HG03103 (cell line): ENCODE results near the gene TULP4.
"Not testable (repeated sequence)": the region's sequence is repeated elsewhere in the genome, so short reads cannot be mapped to it uniquely, and the experiment has no call there.

Experiments used
- ATAC-seq: cut with Tn5 transposase; IDR thresholded peaks from one replicate; pipeline ENCODE4 v1.9.1; 2021; ENCODE audit warnings: low read depth; ENCODE audit not compliant: unreplicated experiment

The TULP4 gene

GRCh38 chr6:158327211-158327610 is 14.9 kb downstream of the TULP4 start:
- ATAC-seq = no peak

DNA sequence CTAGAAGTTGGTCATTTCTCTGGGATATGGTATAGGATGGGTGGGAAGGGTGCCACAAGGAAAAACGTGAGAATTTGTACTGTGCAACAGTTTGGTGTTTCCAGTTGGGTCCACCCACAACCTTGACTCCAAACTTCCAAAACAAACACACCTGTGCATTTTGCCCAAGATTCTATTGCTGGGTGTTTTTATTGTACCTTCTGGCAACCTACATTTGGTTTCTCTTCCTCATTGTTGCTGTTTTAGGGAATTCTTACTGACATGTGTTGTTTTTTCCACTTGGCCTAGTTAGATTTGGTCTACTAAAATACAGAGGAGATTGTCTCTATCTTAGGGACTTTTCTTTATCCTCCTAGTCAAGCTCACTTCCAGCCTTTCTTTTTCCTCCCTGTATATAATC is 16.7 kb downstream of the TULP4 start:
- no peak for ATAC-seq

- ATAC-seq = no peak
Measured at GRCh38 chr6:158329531-158329930, 17.3 kb downstream of the TULP4 start.

DNA sequence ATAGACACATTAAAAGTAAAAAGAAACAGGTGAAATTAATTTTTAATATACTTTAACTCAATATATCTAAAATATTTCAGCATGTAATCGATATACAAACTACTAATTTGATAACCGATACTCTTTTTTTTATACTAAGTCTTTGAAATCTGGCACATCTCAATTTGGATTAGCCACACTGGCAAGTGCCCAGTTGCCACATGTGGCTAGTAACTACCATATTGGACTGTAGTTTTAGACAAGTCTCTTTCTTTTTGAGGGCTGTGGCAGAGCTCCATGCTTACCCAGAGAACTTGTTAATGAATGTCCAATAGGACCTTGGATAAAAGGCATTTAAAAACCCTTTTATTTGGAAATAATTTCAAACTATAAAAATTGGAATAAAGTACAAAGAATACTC is 17.8 kb downstream of the TULP4 start:
- no peak for ATAC-seq

DNA sequence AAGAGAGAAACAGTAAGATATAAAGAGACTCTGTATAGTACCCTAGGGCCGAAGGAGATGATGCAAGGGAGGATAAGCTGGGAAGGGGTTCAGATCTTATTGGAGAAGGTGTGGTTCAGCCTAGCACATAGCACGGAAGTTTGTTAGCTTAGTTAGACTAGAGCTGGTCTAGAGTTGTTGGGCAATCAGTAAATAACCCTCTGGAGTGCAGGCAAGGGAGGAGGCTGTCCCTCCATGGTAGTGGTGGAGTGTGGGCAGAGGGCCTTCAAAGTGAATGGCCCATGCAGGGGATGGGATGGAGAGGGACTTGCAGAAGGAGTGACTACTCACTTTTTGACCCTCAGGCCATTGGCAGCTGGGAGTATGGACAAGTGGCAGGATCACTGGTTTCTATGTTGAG is 20.0 kb downstream of the TULP4 start:
- no peak for ATAC-seq

DNA sequence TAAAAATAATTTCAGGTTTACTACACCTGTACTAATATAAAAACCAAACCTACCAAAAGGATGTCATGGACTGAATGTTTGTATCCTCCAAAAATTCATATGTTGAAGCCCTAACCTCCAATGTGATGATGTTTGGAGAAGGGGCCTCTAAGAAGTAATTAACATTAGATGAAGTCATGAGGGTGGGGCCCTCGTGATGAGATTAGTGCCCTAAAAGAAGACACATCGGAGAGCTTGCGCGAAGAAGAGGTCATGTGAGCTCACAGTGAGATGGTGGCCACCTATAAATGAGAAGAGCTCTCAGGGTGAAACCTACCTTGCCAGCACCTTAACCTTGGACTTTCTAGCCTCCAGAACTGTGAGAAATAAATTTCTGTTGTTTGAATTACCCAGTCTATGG is 20.8 kb downstream of the TULP4 start:
- ATAC-seq = no peak

DNA sequence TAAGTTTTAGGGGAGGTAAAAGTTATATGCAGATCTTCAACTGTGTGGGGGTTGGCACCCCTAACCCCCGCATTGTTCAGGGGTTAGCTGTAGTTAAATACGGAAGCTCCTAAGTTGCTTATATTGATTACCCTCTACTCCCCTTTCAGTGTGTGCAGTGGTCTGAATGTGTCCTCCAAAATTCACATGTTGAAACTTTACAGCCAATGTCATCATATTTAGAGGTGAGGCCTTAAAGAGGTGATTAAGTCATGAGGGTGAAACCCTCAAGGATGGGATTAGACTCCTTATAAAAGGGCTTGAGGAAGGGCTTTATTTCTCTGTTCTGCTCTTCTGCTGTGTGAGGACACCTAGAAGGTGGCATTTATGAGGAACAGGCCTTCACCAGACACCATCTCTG is 22.3 kb downstream of the TULP4 start:
- no peak for ATAC-seq

DNA sequence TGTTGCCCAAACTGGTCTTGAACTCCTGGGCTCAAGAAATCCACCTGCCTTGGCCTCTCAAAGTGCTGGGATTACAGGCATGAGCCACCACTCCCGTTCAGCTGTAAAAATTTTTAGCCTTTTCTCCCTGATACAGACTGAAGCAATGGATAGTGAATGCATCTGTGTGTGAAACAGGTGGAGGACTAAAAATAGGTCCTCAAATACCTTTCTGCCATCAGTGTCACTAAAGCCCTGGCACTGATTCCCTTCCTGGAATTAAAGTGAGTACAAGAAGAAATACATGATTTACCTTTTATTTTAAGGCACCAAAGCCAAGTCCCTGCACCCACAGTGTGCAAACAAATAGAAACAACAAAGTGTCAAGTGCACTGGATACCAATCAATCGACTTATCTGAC is 25.1 kb downstream of the TULP4 start:
- no peak for ATAC-seq

GRCh38 chr6:158338311-158339112 is 26.2 kb downstream of the TULP4 start:
- ATAC-seq = no peak

DNA sequence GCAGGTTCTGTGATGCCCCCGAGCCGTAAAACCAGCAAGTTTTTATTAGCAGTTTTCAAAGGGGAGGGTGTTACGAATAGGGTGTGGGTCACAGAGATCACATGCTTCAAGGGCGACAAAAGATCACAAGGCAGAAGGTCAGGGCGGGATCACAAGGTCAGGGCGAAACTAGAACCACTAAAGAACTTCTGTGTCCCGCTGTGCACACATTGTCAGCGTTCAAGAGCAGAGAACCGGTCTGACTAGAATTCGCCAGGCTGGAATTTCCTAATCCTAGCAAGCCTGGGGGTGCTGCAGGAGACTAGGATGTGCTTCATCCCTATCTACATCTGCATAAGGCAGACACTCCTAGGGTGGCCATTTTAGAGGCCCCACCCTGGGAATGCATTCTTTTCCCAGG is 26.9 kb downstream of the TULP4 start:
- not testable (repeated sequence) for ATAC-seq

- no peak for ATAC-seq
Measured at GRCh38 chr6:158340252-158340651, 28.0 kb downstream of the TULP4 start.

DNA sequence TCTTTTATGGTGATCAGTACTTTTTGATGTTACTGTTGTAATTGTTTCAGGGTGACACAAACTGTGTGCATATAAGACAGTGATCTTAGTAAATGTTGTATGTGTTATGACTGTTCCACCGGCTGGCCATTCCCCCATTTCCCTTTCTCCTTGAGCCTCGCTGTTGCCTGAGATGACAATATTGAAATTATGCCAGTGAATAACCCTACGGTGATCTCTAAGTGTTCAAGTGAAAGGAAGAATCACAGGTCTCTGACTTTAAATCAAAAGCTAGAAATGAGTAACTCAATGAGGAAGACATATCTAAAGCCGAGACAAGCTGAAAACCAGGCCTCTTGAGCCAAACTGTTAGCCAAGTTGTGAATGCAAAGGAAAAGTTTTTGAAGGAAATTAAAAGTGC is 32.3 kb downstream of the TULP4 start:
- peak; percentile 60 for ATAC-seq

DNA sequence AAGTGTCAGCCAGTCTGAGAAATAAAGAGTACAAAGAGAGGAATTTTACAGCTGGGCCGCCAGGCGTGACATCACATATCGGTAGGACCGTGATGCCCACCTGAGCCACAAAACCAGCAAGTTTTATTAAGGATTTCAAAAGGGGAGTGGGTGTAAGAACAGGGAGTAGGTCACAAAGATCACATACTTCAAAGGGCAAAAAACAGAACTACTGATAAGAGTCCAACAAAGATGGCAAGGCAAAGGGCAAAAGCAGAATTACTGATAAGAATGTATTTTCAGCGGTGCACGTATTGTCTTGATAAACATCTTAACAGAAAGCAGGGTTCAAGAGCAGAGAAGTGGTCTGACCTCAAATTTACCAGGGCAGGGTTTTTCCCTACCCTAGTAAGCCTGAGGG is 33.2 kb downstream of the TULP4 start:
- ATAC-seq = not testable (repeated sequence)

- ATAC-seq = no peak
Measured at GRCh38 chr6:158347335-158347734, 35.1 kb downstream of the TULP4 start.

DNA sequence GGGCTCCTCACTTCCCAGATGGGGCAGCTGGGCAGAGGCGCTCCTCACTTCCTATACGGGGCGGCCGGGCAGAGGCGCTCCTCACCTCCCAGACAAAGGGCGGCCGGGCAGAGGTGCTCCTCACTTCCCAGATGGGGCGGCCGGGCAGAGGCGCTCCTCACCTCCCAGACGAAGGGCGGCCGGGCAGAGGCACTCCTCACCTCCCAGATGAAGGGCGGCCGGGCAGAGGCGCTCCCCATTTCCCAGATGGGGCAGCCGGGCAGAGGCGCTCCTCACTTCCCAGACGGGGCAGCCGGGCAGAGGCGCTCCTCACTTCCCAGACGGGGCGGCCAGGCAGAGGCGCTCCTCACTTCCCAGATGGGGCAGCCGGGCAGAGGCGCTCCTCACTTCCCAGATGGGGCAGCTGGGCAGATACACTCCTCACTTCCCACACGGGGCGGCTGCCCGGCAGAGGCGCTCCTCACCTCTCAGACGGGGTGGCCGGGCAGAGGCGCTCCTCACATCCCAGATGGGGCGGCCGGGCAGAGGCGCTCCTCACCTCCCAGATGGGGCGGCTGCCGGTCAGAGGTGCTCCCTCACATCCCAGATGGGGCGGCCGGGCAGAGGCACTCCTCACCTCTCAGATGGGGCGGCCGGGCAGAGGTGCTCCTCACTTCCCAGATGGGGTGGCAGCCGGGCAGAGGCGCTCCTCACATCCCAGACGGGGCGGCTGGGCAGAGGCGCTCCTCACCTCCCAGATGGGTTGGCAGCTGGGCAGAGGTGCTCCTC is 36.7 kb downstream of the TULP4 start:
- not testable (repeated sequence) for ATAC-seq

DNA sequence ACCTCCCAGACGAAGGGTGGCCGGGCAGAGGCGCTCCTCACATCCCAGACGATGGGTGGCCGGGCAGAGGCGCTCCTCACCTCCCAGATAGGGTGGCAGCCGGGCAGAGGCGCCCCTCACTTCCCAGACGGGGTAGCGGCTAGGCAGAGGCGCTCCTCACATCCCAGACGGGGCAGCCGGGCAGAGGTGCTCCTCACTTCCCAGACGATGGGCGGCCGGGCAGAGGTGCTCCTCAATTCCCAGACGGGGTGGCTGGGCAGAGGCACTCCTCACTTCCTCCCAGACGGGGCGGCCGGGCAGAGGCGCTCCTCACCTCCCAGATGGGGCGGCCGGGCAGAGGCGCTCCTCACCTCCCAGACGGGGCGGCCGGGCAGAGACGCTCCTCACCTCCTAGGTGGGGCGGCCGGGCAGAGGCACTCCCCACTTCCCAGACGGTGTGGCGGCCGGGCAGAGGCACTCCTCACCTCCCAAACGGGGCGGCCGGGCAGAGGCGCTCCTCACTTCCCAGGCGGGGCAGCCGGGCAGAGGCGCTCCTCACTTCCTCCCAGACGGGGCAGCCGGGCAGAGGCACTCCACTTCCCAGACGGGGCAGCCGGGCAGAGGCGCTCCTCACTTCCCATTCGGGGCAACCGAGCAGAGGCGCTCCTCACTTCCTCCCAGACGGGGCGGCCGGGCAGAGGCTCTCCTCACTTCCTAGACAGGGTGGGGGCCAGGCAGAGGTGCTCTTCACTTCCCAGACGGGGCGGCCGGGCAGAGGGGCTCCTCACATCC is 37.4 kb downstream of the TULP4 start:
- ATAC-seq = not testable (repeated sequence)

DNA sequence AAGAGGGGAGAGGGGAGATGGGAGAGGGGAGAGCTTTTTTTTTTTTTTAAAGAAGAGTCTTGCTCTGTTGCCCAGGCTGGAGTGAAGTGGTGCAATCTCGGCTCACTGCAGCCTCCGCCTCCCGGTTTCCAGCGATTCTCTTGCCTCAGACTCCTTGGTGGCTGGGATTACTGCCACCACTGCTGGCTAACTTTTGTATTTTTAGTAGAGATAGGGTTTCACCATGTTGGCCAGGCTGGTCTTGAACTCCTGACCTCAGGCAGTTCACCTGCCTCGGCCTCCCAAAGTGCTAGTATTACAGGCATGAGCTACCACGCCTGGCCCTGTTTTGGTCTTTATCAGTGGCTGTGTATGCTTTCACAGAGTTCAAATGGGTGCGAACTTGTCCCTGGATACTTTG is 38.5 kb downstream of the TULP4 start:
- ATAC-seq = not testable (repeated sequence)

DNA sequence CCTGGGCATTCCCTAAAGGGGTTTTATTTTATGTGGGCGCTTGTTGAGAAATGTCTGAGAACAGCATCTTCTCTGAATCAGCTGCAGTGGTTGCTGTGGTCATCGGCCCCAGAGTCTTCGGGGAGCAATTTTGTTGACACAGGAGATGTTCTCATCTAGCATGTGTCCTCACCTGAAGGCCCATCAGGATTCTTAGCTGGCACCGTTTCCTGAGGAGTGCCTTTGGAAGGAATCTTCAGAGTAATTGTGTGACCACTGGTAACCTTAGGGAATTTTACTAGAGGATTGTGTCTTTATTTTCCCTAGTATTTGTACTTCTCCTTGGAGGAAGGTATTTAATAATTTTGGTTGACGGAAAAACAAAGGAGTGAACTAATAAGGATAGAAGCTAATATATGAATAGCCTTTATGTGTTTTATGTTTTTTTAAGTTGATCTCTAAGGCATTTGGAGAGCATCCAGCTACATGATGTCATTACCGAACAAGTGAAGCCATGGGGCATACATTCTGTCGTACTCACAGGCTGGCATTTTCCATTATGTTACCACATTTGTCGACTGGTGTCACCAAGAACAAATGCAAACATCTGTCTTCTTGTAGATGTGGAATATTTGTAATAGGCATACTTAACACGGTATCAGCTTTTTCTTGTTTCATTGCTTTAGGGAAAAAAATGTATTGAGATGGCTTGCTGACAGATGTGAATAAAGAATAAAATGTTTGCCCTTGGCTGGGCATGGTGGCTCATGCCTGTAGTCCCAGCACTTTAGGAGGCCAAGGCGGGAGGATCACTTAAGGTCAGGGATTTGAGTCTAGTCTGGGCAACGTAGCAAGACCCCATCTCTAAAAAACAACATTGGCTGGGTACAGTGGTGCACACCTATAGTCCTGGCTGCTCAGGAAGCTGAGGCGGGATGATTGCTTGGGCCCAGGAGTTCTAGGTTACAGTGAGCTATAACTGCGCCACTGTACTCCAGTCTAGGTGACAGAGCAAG is 41.9 kb downstream of the TULP4 start:
- no peak for ATAC-seq

DNA sequence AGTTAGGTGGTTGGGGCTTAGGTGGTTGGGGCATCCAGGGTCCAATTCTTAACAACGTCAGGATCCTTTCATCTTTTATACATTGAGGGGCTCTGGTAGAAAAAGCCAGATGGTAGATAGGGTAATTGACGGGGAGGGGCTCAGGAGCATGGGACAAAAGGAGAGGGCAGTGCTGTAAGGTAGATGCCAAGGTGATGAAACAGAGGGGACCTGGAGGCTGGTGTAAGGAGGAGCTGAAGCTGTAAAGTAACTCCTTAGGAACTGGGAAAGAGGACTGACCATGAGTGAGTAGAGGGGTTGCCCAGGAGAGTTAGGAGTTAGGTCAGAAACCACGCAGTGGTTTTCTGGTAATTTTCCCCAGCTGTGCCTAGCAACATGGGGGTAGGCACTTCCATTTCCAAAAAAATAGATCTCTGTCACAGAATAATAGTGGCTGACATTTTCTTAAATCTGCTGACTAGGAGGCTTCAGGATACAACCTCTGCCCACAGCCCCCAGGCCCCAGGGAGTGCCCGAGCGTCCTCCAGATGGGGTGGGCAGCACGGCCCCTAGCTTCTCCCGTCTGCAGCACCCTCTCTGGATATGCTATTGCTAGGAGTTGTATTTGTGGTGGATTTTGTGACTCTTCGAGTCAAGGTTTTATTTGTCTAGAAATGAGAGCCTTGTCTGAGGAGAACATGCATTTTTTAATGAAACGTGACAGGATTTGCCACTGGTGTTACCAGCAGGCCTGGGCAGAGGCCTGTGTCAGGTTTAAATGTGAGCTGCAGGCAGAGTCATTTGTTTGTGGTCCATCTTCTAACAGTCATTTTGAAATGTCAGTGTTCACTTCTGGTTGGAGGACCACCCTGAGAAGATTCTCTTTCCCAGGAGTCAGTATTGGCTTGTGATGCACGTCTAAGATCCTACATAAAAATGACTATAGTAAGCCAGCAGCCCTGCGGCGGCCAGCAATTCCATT is 44.6 kb downstream of the TULP4 start:
- no peak for ATAC-seq
